ENCODE measurements around the gene KYNU.

- no peak for TF ChIP-seq CTCF (IDR thresholded peaks at IDR 0.05)
- no peak for TF ChIP-seq POLR2AphosphoS5 (IDR thresholded peaks at IDR 0.05)
- no peak for TF ChIP-seq POLR2A (IDR thresholded peaks at IDR 0.05)
Measured at GRCh38 chr2:142933916-142934315, 56.5 kb downstream of the KYNU start.
